Measurements from ENCODE around the gene AAK1.

DNA sequence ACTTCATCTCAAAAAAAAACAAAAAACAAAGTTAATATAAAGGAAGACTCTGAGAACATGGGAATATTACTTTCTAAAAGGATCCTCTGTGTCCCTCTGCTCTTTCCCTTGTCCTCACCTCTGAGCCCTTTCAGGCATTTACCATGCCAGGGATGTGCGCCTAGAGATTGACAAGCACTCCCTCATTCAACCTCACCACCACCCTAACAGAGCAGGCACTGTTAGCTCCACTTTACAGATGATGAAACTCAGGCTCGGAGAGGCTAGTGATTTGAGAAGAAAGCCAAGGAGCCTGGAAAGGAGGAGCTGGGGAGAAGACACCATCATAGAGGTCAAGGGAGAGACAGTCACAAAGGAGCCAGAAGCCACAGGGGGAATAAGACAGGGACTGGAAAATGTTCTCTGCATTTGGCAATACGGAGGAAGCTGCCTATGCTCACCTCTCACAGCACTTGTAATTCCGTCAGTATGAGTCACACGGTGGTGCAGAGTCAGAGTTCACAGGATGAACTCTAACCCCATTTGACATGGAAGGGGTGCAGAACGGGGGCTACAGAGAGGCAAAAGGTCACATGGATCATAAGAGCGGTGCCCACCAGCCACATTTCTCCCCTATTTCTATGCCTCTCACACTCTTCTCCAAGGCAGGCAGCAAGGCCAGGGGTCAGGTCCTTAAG is 104.5 kb downstream of the AAK1 start:
- TF ChIP-seq, protein P1, sequence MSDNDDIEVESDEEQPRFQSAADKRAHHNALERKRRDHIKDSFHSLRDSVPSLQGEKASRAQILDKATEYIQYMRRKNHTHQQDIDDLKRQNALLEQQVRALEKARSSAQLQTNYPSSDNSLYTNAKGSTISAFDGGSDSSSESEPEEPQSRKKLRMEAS (IDR thresholded peaks at IDR 0.05; ENCODE audit: insufficient read depth, insufficient read length), result no peak
- TF ChIP-seq, protein P2, sequence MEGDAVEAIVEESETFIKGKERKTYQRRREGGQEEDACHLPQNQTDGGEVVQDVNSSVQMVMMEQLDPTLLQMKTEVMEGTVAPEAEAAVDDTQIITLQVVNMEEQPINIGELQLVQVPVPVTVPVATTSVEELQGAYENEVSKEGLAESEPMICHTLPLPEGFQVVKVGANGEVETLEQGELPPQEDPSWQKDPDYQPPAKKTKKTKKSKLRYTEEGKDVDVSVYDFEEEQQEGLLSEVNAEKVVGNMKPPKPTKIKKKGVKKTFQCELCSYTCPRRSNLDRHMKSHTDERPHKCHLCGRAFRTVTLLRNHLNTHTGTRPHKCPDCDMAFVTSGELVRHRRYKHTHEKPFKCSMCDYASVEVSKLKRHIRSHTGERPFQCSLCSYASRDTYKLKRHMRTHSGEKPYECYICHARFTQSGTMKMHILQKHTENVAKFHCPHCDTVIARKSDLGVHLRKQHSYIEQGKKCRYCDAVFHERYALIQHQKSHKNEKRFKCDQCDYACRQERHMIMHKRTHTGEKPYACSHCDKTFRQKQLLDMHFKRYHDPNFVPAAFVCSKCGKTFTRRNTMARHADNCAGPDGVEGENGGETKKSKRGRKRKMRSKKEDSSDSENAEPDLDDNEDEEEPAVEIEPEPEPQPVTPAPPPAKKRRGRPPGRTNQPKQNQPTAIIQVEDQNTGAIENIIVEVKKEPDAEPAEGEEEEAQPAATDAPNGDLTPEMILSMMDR (IDR thresholded peaks at IDR 0.05; ENCODE audit: extremely low read depth in 1 of 2, insufficient read depth in 1 of 2, low read depth in 1 of 2, low read length in 2 of 2), result no peak
- no peak for TF ChIP-seq EZH2 (IDR thresholded peaks at IDR 0.05; ENCODE audit: borderline replicate concordance, low read depth, low read length, severe bottlenecking)
- TF ChIP-seq POLR2AphosphoS5 (IDR thresholded peaks at IDR 0.05; ENCODE audit: insufficient read depth, low read depth, low read length), result no peak

Measured in endothelial cell of umbilical vein (primary cell).